Measurements from ENCODE around the gene STX11. TPM values are rescaled to one million over a fixed set of nuclear protein-coding genes. Genes with fewer than 3 reads are reported as not detected.

Gene STX11
- polyA plus RNA-seq, 2 donors, result 3.9 to 7.1 TPM

GRCh38 chr6:144215402-144215931, 65.2 kb downstream of the STX11 start:
- Histone ChIP-seq H3K27ac (ENCODE audit: low read depth in 2 of 2, low read length in 1 of 2) (peak overlapping the region; percentile 92 to 98), H3K27me3 (ENCODE audit: control insufficient read depth in 1 of 2, insufficient read depth in 2 of 2, low read length in 2 of 2) (no peaks in the 10 kb centered on the region), H3K4me3 (ENCODE audit: low read depth in 1 of 2, low read length in 2 of 2) (peak overlapping the region; percentile 64 to 66), H3K9me3 (ENCODE audit: control insufficient read depth in 2 of 2, insufficient read depth in 1 of 2, low read depth in 1 of 2, low read length in 1 of 2) (no peaks in the 10 kb centered on the region), H3K36me3 (ENCODE audit: control insufficient read depth in 2 of 2, insufficient read depth in 2 of 2, low read length in 1 of 2) (no peaks in the 10 kb centered on the region), H3K4me1 (ENCODE audit: control insufficient read depth in 2 of 2, insufficient read depth in 2 of 2, low read length in 1 of 2) (peaks cover 0 to 3% of the 10 kb centered on the region in 2 donors)
- WGBS, 2 donors, result 21% methylated on average over 10 of the region's 10 CpGs

DNA sequence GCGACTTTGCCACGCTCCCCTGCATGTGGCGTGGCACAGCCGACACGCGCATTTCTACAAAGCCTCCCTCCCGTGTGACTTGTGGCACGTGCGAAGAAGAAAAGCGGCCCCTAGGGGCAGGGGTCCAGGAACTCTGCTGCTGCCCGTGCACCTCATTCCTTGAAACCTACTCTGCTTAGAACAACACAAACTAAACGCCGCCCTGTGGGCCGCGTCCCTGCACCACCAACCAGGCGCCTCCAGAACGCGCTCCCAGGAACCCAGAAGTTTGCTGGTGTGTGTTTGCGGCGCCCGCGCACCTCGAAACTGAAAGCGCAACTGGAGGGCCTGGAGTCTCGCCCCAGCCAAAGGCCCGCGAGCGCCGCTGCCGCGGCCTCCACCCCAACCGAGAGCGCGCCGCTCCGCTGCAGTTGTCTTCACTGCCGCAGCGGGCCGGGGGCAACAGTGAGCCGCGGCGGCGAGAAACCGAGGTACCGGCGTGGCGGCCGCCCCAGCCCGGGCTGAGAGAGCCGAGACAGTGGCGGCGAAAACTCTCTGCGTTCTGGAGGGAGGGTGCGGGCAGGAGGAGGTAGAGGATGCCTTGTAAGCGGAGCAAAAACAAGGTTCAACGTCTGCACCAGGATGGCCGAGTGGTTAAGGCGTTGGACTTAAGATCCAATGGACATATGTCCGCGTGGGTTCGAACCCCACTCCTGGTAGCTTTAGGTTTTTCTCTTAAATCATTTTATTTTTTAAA, 65.8 kb downstream of the STX11 start:
- Histone ChIP-seq H3K36me3 (ENCODE audit: control insufficient read depth in 2 of 2, insufficient read depth in 2 of 2, low read length in 1 of 2) (no peaks in the 10 kb centered on the region), H3K9me3 (ENCODE audit: control insufficient read depth in 2 of 2, insufficient read depth in 1 of 2, low read depth in 1 of 2, low read length in 1 of 2) (no peaks in the 10 kb centered on the region), H3K4me3 (ENCODE audit: low read depth in 1 of 2, low read length in 2 of 2) (peak overlapping the region; percentile 64 to 66), H3K27me3 (ENCODE audit: control insufficient read depth in 1 of 2, insufficient read depth in 2 of 2, low read length in 2 of 2) (no peaks in the 10 kb centered on the region), H3K27ac (ENCODE audit: low read depth in 2 of 2, low read length in 1 of 2) (peak overlapping the region; percentile 92 to 98), H3K4me1 (ENCODE audit: control insufficient read depth in 2 of 2, insufficient read depth in 2 of 2, low read length in 1 of 2) (peaks cover 0 to 3% of the 10 kb centered on the region in 2 donors)
- WGBS, 2 donors, result 0% methylated on average over 61 of the region's 61 CpGs

- Histone ChIP-seq H3K27ac (ENCODE audit: low read depth in 2 of 2, low read length in 1 of 2) (peak overlapping the region; percentile 87 to 98), H3K27me3 (ENCODE audit: control insufficient read depth in 1 of 2, insufficient read depth in 2 of 2, low read length in 2 of 2) (no peaks in the 10 kb centered on the region), H3K4me3 (ENCODE audit: low read depth in 1 of 2, low read length in 2 of 2) (peak overlapping the region; percentile 64 to 66), H3K9me3 (ENCODE audit: control insufficient read depth in 2 of 2, insufficient read depth in 1 of 2, low read depth in 1 of 2, low read length in 1 of 2) (no peaks in the 10 kb centered on the region), H3K36me3 (ENCODE audit: control insufficient read depth in 2 of 2, insufficient read depth in 2 of 2, low read length in 1 of 2) (no peaks in the 10 kb centered on the region), H3K4me1 (ENCODE audit: control insufficient read depth in 2 of 2, insufficient read depth in 2 of 2, low read length in 1 of 2) (peaks cover 0 to 3% of the 10 kb centered on the region in 2 donors)
- WGBS, 2 donors, result 6 to 8% methylated on average over 18 of the region's 18 CpGs
Observed at GRCh38 chr6:144216668-144217218, 66.4 kb downstream of the STX11 start.

DNA sequence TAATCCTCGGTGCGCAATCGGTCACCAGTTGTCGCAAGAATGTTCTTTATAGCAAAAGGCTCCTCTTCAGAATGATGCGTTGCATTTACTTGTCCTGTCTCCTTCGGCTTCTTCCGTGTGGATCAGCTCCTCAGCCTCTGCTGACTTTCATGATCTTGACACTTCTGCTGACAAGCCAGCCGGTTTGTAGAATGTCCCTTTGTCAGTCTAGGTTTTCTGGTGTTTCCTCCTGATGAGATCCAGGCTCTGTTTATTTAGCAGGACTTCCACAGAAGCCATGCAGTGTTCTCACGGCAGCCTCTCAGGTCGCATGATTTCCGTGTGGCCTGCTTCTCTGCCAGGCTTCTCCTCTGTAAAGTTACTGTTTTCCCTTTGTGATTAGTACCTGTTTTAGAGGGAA, 66.9 kb downstream of the STX11 start:
- WGBS, 2 donors, result 74 to 77% methylated on average over 11 of the region's 11 CpGs
- peak overlapping the region in 1 of 2 donors; percentile 24 for H3K27ac ChIP-seq (ENCODE audit: low read depth in 2 of 2, low read length in 1 of 2)
- H3K27me3 ChIP-seq (ENCODE audit: control insufficient read depth in 1 of 2, insufficient read depth in 2 of 2, low read length in 2 of 2), result no peaks in the 10 kb centered on the region
- no peak overlapping the region for H3K4me3 ChIP-seq (ENCODE audit: low read depth in 1 of 2, low read length in 2 of 2)
- peaks cover 0 to 3% of the 10 kb centered on the region in 2 donors for H3K4me1 ChIP-seq (ENCODE audit: control insufficient read depth in 2 of 2, insufficient read depth in 2 of 2, low read length in 1 of 2)
- no peaks in the 10 kb centered on the region for H3K36me3 ChIP-seq (ENCODE audit: control insufficient read depth in 2 of 2, insufficient read depth in 2 of 2, low read length in 1 of 2)
- H3K9me3 ChIP-seq (ENCODE audit: control insufficient read depth in 2 of 2, insufficient read depth in 1 of 2, low read depth in 1 of 2, low read length in 1 of 2), result no peaks in the 10 kb centered on the region

GRCh38 chr6:144217797-144218196, 67.5 kb downstream of the STX11 start:
- Histone ChIP-seq H3K36me3 (ENCODE audit: control insufficient read depth in 2 of 2, insufficient read depth in 2 of 2, low read length in 1 of 2) (no peaks in the 10 kb centered on the region), H3K4me1 (ENCODE audit: control insufficient read depth in 2 of 2, insufficient read depth in 2 of 2, low read length in 1 of 2) (peaks cover 0 to 3% of the 10 kb centered on the region in 2 donors), H3K27me3 (ENCODE audit: control insufficient read depth in 1 of 2, insufficient read depth in 2 of 2, low read length in 2 of 2) (no peaks in the 10 kb centered on the region), H3K27ac (ENCODE audit: low read depth in 2 of 2, low read length in 1 of 2) (no peak overlapping the region), H3K9me3 (ENCODE audit: control insufficient read depth in 2 of 2, insufficient read depth in 1 of 2, low read depth in 1 of 2, low read length in 1 of 2) (no peaks in the 10 kb centered on the region), H3K4me3 (ENCODE audit: low read depth in 1 of 2, low read length in 2 of 2) (no peak overlapping the region)

GRCh38 chr6:144219056-144219685, 68.9 kb downstream of the STX11 start:
- WGBS, 2 donors, result 62 to 65% methylated on average over 3 of the region's 3 CpGs
- Histone ChIP-seq H3K27me3 (ENCODE audit: control insufficient read depth in 1 of 2, insufficient read depth in 2 of 2, low read length in 2 of 2) (no peaks in the 10 kb centered on the region), H3K4me3 (ENCODE audit: low read depth in 1 of 2, low read length in 2 of 2) (no peak overlapping the region), H3K9me3 (ENCODE audit: control insufficient read depth in 2 of 2, insufficient read depth in 1 of 2, low read depth in 1 of 2, low read length in 1 of 2) (no peaks in the 10 kb centered on the region), H3K4me1 (ENCODE audit: control insufficient read depth in 2 of 2, insufficient read depth in 2 of 2, low read length in 1 of 2) (peaks cover 0 to 3% of the 10 kb centered on the region in 2 donors), H3K27ac (ENCODE audit: low read depth in 2 of 2, low read length in 1 of 2) (no peak overlapping the region), H3K36me3 (ENCODE audit: control insufficient read depth in 2 of 2, insufficient read depth in 2 of 2, low read length in 1 of 2) (no peaks in the 10 kb centered on the region)

DNA sequence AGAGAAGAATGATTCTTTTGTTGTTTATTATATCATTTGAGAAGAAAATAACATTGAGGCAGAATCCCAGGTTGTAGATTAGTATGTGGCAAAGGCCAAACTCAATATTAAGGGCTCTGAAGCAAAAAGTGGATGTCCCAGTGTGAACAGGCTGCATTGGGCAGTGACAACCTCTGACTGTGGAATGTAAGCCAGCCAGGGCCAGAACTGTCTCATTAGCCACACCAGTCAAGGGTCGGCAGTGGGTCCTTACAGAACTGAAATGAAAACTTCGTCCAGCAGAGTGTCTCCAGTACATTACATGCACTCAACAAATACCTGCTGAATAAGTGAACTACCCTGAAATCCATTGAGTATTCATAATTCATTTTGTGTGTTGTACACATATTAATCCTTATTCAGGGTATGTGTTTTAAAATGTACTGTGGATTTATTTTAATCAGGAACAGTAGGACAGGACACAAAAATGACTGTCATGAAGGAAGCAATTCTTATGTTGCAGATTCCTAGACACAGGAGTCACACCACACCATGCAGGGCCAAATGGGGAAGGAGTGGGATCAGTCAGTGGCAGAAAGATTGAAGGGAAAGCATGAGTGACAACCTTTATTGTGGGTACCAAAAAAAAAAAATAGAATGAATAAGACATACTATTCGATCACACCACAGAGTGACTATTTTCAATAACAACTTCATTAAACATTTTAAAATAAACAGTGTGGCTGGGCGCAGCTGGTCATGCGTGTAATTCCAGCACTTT, 69.9 kb downstream of the STX11 start:
- H3K27ac ChIP-seq (ENCODE audit: low read depth in 2 of 2, low read length in 1 of 2), result no peak overlapping the region
- 86 to 89% methylated on average over 5 of the region's 5 CpGs for WGBS, 2 donors
- H3K4me1 ChIP-seq (ENCODE audit: control insufficient read depth in 2 of 2, insufficient read depth in 2 of 2, low read length in 1 of 2), result no peaks in the 10 kb centered on the region

GRCh38 chr6:144223686-144224085, 73.4 kb downstream of the STX11 start:
- Histone ChIP-seq H3K9me3 (ENCODE audit: control insufficient read depth in 2 of 2, insufficient read depth in 1 of 2, low read depth in 1 of 2, low read length in 1 of 2) (no peaks in the 10 kb centered on the region), H3K4me3 (ENCODE audit: low read depth in 1 of 2, low read length in 2 of 2) (no peak overlapping the region), H3K27me3 (ENCODE audit: control insufficient read depth in 1 of 2, insufficient read depth in 2 of 2, low read length in 2 of 2) (no peaks in the 10 kb centered on the region), H3K36me3 (ENCODE audit: control insufficient read depth in 2 of 2, insufficient read depth in 2 of 2, low read length in 1 of 2) (no peaks in the 10 kb centered on the region), H3K4me1 (ENCODE audit: control insufficient read depth in 2 of 2, insufficient read depth in 2 of 2, low read length in 1 of 2) (no peaks in the 10 kb centered on the region), H3K27ac (ENCODE audit: low read depth in 2 of 2, low read length in 1 of 2) (no peak overlapping the region)
- WGBS, 2 donors, result 93 to 94% methylated on average over 2 of the region's 2 CpGs

More for the DNA sequence above, 69.9 kb downstream of the STX11 start:
- Histone ChIP-seq H3K36me3 (ENCODE audit: control insufficient read depth in 2 of 2, insufficient read depth in 2 of 2, low read length in 1 of 2) (no peaks in the 10 kb centered on the region), H3K9me3 (ENCODE audit: control insufficient read depth in 2 of 2, insufficient read depth in 1 of 2, low read depth in 1 of 2, low read length in 1 of 2) (no peaks in the 10 kb centered on the region), H3K4me3 (ENCODE audit: low read depth in 1 of 2, low read length in 2 of 2) (no peak overlapping the region), H3K27me3 (ENCODE audit: control insufficient read depth in 1 of 2, insufficient read depth in 2 of 2, low read length in 2 of 2) (no peaks in the 10 kb centered on the region)

DNA sequence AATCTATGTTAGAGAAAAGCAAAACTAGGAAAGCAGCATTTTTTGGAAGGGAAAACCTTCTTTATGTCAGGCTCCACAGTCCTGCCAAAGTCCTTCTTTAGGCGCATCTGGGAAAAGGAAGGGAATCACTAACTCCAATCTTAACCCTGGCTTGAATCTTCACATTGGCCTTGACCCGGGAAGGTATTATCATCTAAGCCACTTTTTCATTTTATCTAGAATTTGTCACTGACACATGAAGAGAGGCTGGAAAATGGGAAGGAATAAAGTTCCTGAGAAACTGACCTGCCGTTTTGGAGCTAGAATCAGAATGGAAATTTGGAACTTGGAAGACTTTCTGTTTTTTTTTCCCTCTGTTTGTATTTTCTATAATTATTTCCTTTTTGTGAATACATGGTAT, 81.4 kb downstream of the STX11 start:
- no peaks in the 10 kb centered on the region for H3K36me3 ChIP-seq (ENCODE audit: control insufficient read depth in 2 of 2, insufficient read depth in 2 of 2, low read length in 1 of 2)
- WGBS, 2 donors, result 31 to 42% methylated on average over 3 of the region's 3 CpGs
- H3K9me3 ChIP-seq (ENCODE audit: control insufficient read depth in 2 of 2, insufficient read depth in 1 of 2, low read depth in 1 of 2, low read length in 1 of 2), result no peaks in the 10 kb centered on the region
- H3K27me3 ChIP-seq (ENCODE audit: control insufficient read depth in 1 of 2, insufficient read depth in 2 of 2, low read length in 2 of 2), result no peaks in the 10 kb centered on the region
- no peaks in the 10 kb centered on the region for H3K4me1 ChIP-seq (ENCODE audit: control insufficient read depth in 2 of 2, insufficient read depth in 2 of 2, low read length in 1 of 2)
- H3K4me3 ChIP-seq (ENCODE audit: low read depth in 1 of 2, low read length in 2 of 2), result no peak overlapping the region
- no peak overlapping the region for H3K27ac ChIP-seq (ENCODE audit: low read depth in 2 of 2, low read length in 1 of 2)
